ENCODE results near the gene ABRAXAS1. TPM values are rescaled to one million over a fixed set of nuclear protein-coding genes. Genes with fewer than 3 reads are reported as not detected.
"Not testable (repeated sequence)": the region's sequence is repeated elsewhere in the genome, so short reads cannot be mapped to it uniquely, and the experiment has no call there.

Gene ABRAXAS1
- total RNA-seq (10 to 100 TPM; 18.8 to 41.7 (median 28.6) TPM), total RNA-seq (11.1 to 74.0 (median 35.0) reads per million in 29 experiments)
- 30.0 TPM for total RNA-seq (2013)

- Mint-ChIP-seq H3K4me3 (peak within 1 kb of the TSS; percentile 98 to 100 (median 99)), H3K27ac (peak within 1 kb of the TSS; percentile 98 to 99), H3K27me3 (no peaks in the 10 kb centered on the region), H3K36me3 (peaks cover 4% of the 10 kb centered on the region), H3K9me3 (no peaks in the 10 kb centered on the region), H3K4me1 (peaks cover 30 to 36% (median 35%) of the 10 kb centered on the region in 3 donors)
- Histone ChIP-seq H3K27me3 (replicated peaks in 1 of 2; ENCODE audit: control insufficient read depth in 2 of 2, extremely low read depth in 1 of 2, insufficient read depth in 2 of 2, low read length in 1 of 2) (no peaks in the 10 kb centered on the region), H3K36me3 (ENCODE audit: control insufficient read depth in 2 of 2, extremely low read depth in 1 of 2, insufficient read depth in 1 of 2, low read length in 1 of 2) (no peaks in the 10 kb centered on the region), H3K9me3 (no peaks in the 10 kb centered on the region), H3K27ac (ENCODE audit: low read length) (peak within 1 kb of the TSS; percentile 59), H3K4me3 (ENCODE audit: control insufficient read depth in 1 of 2, extremely low read depth in 1 of 2, low read length in 1 of 2) (peak within 1 kb of the TSS; percentile 73 to 82), H3K4me1 (ENCODE audit: control insufficient read depth in 1 of 2, extremely low read depth in 1 of 2, insufficient read depth in 2 of 2, low read length in 2 of 2) (peaks cover 10 to 18% of the 10 kb centered on the region in 2 experiments)
- peak; percentile 87 to 98 (median 93) for DNase-seq
- WGBS (ENCODE audit: insufficient coverage): under 1% methylated on average over 73 of the region's 93 CpGs
- ChIA-PET POLR2A (interaction anchor here (0.6 to 1.5 kb wide), 8 partner anchors 28 to 1161 kb away, joined by 3 to 6 read pairs (median 4); partner anchors contain the start of genes COPS4 (in 1 of the 2), HELQ (in 1 of the 2), HPSE (in 1 of the 2) and MRPS18C (in 1 of the 2)), CTCF (interaction anchor here (0.6 to 2.5 kb wide), 9 partner anchors 25 to 1200 kb away, joined by 3 to 8 read pairs (median 3); partner anchors contain the start of genes HELQ (in 1 of the 2) and MRPS18C (in 1 of the 2))
- ATAC-seq (replicated peaks in 1 of 4): peak; percentile 91 to 98 (median 94)
Measured at GRCh38 chr4:83484500-83485461, at the start of gene ABRAXAS1. Gene ABRAXAS1, minus strand, starts transcription at chr4:83485100. Its CDS starts 28 bp downstream, at chr4:83485072.

DNA sequence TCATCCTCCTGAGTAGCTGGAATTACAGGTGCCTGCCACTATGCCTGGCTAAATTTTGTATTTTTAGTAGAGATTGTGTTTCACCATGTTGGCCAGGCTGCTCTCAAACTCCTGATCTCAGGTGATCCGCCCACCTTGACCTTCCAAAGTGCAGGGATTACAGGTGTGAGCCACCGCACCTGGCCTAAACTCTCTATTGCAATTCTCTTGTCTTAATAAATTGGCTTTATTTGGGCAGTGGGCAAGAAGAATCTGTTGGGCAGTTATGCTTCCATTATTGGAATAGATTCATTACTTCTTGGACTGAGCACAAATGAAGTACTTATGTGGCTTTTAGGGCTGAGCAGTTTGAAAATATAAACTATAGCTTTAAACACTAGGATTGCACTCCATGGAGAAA, 42.8 kb upstream of the ABRAXAS1 start:
- Mint-ChIP-seq H3K27me3 (peaks cover 15 to 18% of the 10 kb centered on the region in 2 donors), H3K36me3 (no peaks in the 10 kb centered on the region), H3K9me3 (no peaks in the 10 kb centered on the region), H3K4me1 (no peaks in the 10 kb centered on the region), H3K27ac (no peak overlapping the region), H3K4me3 (no peak overlapping the region)
- 67% methylated on average over 1 of the region's 2 CpGs for WGBS (ENCODE audit: insufficient coverage)
- H3K36me3 ChIP-seq (ENCODE audit: control insufficient read depth in 2 of 2, extremely low read depth in 1 of 2, insufficient read depth in 1 of 2, low read length in 1 of 2): no peaks in the 10 kb centered on the region
- H3K27ac ChIP-seq (ENCODE audit: low read length): no peak overlapping the region
- DNase-seq (no peak), ATAC-seq (replicated peaks in 1 of 4) (no peak)
- H3K9me3 ChIP-seq: no peaks in the 10 kb centered on the region
- POLR2A ChIA-PET: no interaction called here
- no peaks in the 10 kb centered on the region for H3K4me1 ChIP-seq (ENCODE audit: control insufficient read depth in 1 of 2, extremely low read depth in 1 of 2, insufficient read depth in 2 of 2, low read length in 2 of 2)
- no peak overlapping the region for H3K4me3 ChIP-seq (ENCODE audit: control insufficient read depth in 1 of 2, extremely low read depth in 1 of 2, low read length in 1 of 2)
- peaks cover 0 to 5% of the 10 kb centered on the region in 2 experiments for H3K27me3 ChIP-seq (replicated peaks in 1 of 2; ENCODE audit: control insufficient read depth in 2 of 2, extremely low read depth in 1 of 2, insufficient read depth in 2 of 2, low read length in 1 of 2)
- CTCF ChIA-PET: no interaction called here

DNA sequence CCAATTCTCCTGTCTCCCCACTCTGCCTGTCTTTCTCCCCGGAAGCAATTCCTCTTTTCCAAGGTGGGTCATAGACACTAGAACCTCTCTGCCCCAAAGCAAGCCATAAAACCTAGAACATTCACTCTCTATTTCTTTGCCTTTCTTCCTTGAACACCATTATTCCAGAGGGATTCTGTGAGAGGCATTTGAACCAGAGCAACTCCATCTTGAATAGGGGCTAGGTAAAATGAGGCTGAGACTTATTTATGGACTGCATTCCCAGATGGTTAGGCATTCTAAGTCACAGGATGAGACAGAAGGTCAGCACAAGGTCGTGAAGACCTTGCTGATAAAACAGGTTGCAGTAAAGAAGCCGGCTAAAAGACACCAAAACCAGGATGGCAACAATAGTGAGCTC, 37.3 kb upstream of the ABRAXAS1 start:
- Histone ChIP-seq H3K4me3 (ENCODE audit: control insufficient read depth in 1 of 2, extremely low read depth in 1 of 2, low read length in 1 of 2) (no peak overlapping the region), H3K9me3 (no peaks in the 10 kb centered on the region), H3K27ac (ENCODE audit: low read length) (no peak overlapping the region), H3K27me3 (replicated peaks in 1 of 2; ENCODE audit: control insufficient read depth in 2 of 2, extremely low read depth in 1 of 2, insufficient read depth in 2 of 2, low read length in 1 of 2) (peaks cover 0 to 5% of the 10 kb centered on the region in 2 experiments), H3K36me3 (ENCODE audit: control insufficient read depth in 2 of 2, extremely low read depth in 1 of 2, insufficient read depth in 1 of 2, low read length in 1 of 2) (no peaks in the 10 kb centered on the region), H3K4me1 (ENCODE audit: control insufficient read depth in 1 of 2, extremely low read depth in 1 of 2, insufficient read depth in 2 of 2, low read length in 2 of 2) (no peaks in the 10 kb centered on the region)
- ATAC-seq (replicated peaks in 1 of 4) (no peak), DNase-seq (no peak)
- no peaks in the 10 kb centered on the region for H3K9me3 Mint-ChIP-seq
- no peaks in the 10 kb centered on the region for H3K36me3 Mint-ChIP-seq
- ChIA-PET POLR2A (no interaction called here), CTCF (no interaction called here)
- no peaks in the 10 kb centered on the region for H3K4me1 Mint-ChIP-seq
- peaks cover 2 to 11% of the 10 kb centered on the region in 2 donors for H3K27me3 Mint-ChIP-seq
- no peak overlapping the region for H3K4me3 Mint-ChIP-seq
- WGBS (ENCODE audit: insufficient coverage): no CpG with 5 or more reads among the region's 3 CpGs
- H3K27ac Mint-ChIP-seq: no peak overlapping the region

GRCh38 chr4:83516042-83516772, 31.3 kb upstream of the ABRAXAS1 start:
- POLR2A ChIA-PET: no interaction called here
- no peak for ATAC-seq (replicated peaks in 1 of 4)

GRCh38 chr4:83510442-83510841, 25.5 kb upstream of the ABRAXAS1 start:
- Mint-ChIP-seq H3K36me3 (no peaks in the 10 kb centered on the region), H3K4me3 (no peak overlapping the region), H3K27ac (no peak overlapping the region), H3K9me3 (no peaks in the 10 kb centered on the region), H3K27me3 (no peaks in the 10 kb centered on the region), H3K4me1 (peaks cover 0 to 6% (median 0%) of the 10 kb centered on the region in 3 donors)
- no peak for DNase-seq
- Histone ChIP-seq H3K27me3 (replicated peaks in 1 of 2; ENCODE audit: control insufficient read depth in 2 of 2, extremely low read depth in 1 of 2, insufficient read depth in 2 of 2, low read length in 1 of 2) (peaks cover 0 to 2% of the 10 kb centered on the region in 2 experiments), H3K9me3 (no peaks in the 10 kb centered on the region), H3K4me3 (ENCODE audit: control insufficient read depth in 1 of 2, extremely low read depth in 1 of 2, low read length in 1 of 2) (no peak overlapping the region), H3K36me3 (ENCODE audit: control insufficient read depth in 2 of 2, extremely low read depth in 1 of 2, insufficient read depth in 1 of 2, low read length in 1 of 2) (no peaks in the 10 kb centered on the region), H3K4me1 (ENCODE audit: control insufficient read depth in 1 of 2, extremely low read depth in 1 of 2, insufficient read depth in 2 of 2, low read length in 2 of 2) (no peaks in the 10 kb centered on the region), H3K27ac (ENCODE audit: low read length) (no peak overlapping the region)
- ChIA-PET POLR2A (no interaction called here), CTCF (interaction anchor here (0.7 to 2.7 kb wide), 4 partner anchors 118 to 1287 kb away, joined by 3 to 9 read pairs (median 3); no protein-coding TSS in a partner anchor)
- no peak for ATAC-seq (replicated peaks in 1 of 4)
- 83% methylated on average over 1 of the region's 4 CpGs for WGBS (ENCODE audit: insufficient coverage)

More at GRCh38 chr4:83516042-83516772, 31.3 kb upstream of the ABRAXAS1 start:
- no peaks in the 10 kb centered on the region for H3K4me1 ChIP-seq (ENCODE audit: control insufficient read depth in 1 of 2, extremely low read depth in 1 of 2, insufficient read depth in 2 of 2, low read length in 2 of 2)
- H3K36me3 ChIP-seq (ENCODE audit: control insufficient read depth in 2 of 2, extremely low read depth in 1 of 2, insufficient read depth in 1 of 2, low read length in 1 of 2): no peaks in the 10 kb centered on the region
- no peaks in the 10 kb centered on the region for H3K36me3 Mint-ChIP-seq
- peaks cover 0 to 4% of the 10 kb centered on the region in 2 donors for H3K27me3 Mint-ChIP-seq
- H3K27ac Mint-ChIP-seq: no peak overlapping the region
- H3K27ac ChIP-seq (ENCODE audit: low read length): no peak overlapping the region
- H3K9me3 Mint-ChIP-seq: no peaks in the 10 kb centered on the region
- peaks cover 0 to 2% of the 10 kb centered on the region in 2 experiments for H3K27me3 ChIP-seq (replicated peaks in 1 of 2; ENCODE audit: control insufficient read depth in 2 of 2, extremely low read depth in 1 of 2, insufficient read depth in 2 of 2, low read length in 1 of 2)
- no peak overlapping the region for H3K4me3 Mint-ChIP-seq
- H3K4me3 ChIP-seq (ENCODE audit: control insufficient read depth in 1 of 2, extremely low read depth in 1 of 2, low read length in 1 of 2): no peak overlapping the region
- no peaks in the 10 kb centered on the region for H3K9me3 ChIP-seq
- no peaks in the 10 kb centered on the region for H3K4me1 Mint-ChIP-seq
- no peak for DNase-seq
- CTCF ChIA-PET: no interaction called here
- WGBS (ENCODE audit: insufficient coverage): 88% methylated on average over 1 of the region's 3 CpGs

- peak in 2 of 4 experiments; percentile 31 to 37 for ATAC-seq (replicated peaks in 1 of 4)
- CTCF ChIA-PET: interaction anchor here (0.7 to 2.7 kb wide), 6 partner anchors 9 to 137 kb away, joined by 3 to 9 read pairs (median 3); no protein-coding TSS in a partner anchor
- H3K27me3 ChIP-seq (replicated peaks in 1 of 2; ENCODE audit: control insufficient read depth in 2 of 2, extremely low read depth in 1 of 2, insufficient read depth in 2 of 2, low read length in 1 of 2); H3K4me3 Mint-ChIP-seq; H3K27ac ChIP-seq (ENCODE audit: low read length); POLR2A ChIA-PET; H3K27me3 Mint-ChIP-seq; H3K4me1 ChIP-seq (ENCODE audit: control insufficient read depth in 1 of 2, extremely low read depth in 1 of 2, insufficient read depth in 2 of 2, low read length in 2 of 2); H3K36me3 ChIP-seq (ENCODE audit: control insufficient read depth in 2 of 2, extremely low read depth in 1 of 2, insufficient read depth in 1 of 2, low read length in 1 of 2); H3K9me3 ChIP-seq; H3K36me3 Mint-ChIP-seq; H3K27ac Mint-ChIP-seq; H3K9me3 Mint-ChIP-seq; H3K4me3 ChIP-seq (ENCODE audit: control insufficient read depth in 1 of 2, extremely low read depth in 1 of 2, low read length in 1 of 2): not testable (repeated sequence)
- H3K4me1 Mint-ChIP-seq: peaks cover 9 to 13% (median 11%) of the 10 kb centered on the region in 3 donors
- WGBS (ENCODE audit: insufficient coverage): 61% methylated on average over 3 of the region's 3 CpGs
- peak in 30 of 35 experiments; percentile 10 to 65 (median 26) for DNase-seq
Measured at GRCh38 chr4:83509156-83509585, 24.3 kb upstream of the ABRAXAS1 start.

Measured in T-cell (primary cell).